ENCODE data around the gene GSX1.

DNA sequence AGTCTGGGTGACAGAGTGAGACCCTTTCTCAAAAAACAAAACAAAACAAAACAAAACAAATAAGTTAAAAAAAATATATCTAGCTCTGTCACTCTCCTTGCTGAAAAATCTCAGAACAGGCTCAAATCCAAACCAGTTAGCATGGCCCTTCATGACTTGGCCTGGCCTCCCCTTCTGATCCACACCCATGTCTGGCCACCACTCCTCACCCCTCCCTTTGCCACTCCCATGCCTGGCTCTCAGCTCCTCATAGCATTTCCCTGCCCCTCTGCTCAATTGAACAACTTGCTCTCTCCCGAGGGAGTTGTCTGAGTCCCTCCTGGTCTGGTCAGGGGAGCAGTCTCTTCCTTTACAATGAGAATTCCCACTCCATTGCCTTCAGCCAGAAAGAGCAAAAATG, 4.0 kb upstream of the GSX1 start:
- TF ChIP-seq POLR2A (IDR thresholded peaks at IDR 0.05) = no peak
- TF ChIP-seq, protein P1, sequence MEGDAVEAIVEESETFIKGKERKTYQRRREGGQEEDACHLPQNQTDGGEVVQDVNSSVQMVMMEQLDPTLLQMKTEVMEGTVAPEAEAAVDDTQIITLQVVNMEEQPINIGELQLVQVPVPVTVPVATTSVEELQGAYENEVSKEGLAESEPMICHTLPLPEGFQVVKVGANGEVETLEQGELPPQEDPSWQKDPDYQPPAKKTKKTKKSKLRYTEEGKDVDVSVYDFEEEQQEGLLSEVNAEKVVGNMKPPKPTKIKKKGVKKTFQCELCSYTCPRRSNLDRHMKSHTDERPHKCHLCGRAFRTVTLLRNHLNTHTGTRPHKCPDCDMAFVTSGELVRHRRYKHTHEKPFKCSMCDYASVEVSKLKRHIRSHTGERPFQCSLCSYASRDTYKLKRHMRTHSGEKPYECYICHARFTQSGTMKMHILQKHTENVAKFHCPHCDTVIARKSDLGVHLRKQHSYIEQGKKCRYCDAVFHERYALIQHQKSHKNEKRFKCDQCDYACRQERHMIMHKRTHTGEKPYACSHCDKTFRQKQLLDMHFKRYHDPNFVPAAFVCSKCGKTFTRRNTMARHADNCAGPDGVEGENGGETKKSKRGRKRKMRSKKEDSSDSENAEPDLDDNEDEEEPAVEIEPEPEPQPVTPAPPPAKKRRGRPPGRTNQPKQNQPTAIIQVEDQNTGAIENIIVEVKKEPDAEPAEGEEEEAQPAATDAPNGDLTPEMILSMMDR (IDR thresholded peaks at IDR 0.05) = no peak
